OCI-LY1 (cell line): Measurements from ENCODE around the gene EXOC6B.

Source experiments
- H2AFZ ChIP-seq: fragments of 200-600 bp; sonication (generic), shearing (Covaris generic); 2 replicates; pipeline ENCODE4 v1.6.0; 2014; ENCODE audit warnings: antibody characterized with exemption, mild to moderate bottlenecking, low read length
- H3F3A ChIP-seq: fragments of 200-600 bp; sonication (generic), shearing (Covaris generic); 2 replicates; pipeline ENCODE4 v1.6.0; 2014; ENCODE audit warnings: mild to moderate bottlenecking, antibody characterized with exemption, low read length, moderate library complexity; ENCODE audit not compliant: insufficient read depth
- H3K27ac ChIP-seq: fragments of 200-600 bp; sonication (generic); 2 replicates; pipeline ENCODE4 v1.5.1; 2014; ENCODE audit warnings: low read length, mixed run types, mild to moderate bottlenecking, low read depth; ENCODE audit not compliant: poor library complexity, severe bottlenecking
- H3K27me3 ChIP-seq: fragments of 200-600 bp; sonication (generic); 2 replicates; pipeline ENCODE4 v1.6.0; 2014; ENCODE audit warnings: antibody characterized with exemption, mild to moderate bottlenecking, low read length, moderate library complexity; ENCODE audit not compliant: insufficient read depth
- H3K36me3 ChIP-seq: fragments of 200-600 bp; sonication (generic); 2 replicates; pipeline ENCODE4 v1.6.1; 2014; ENCODE audit warnings: mild to moderate bottlenecking, antibody characterized with exemption, low read length, moderate library complexity, mixed read lengths; ENCODE audit not compliant: insufficient read depth
- H3K4me1 ChIP-seq: fragments of 200-600 bp; sonication (generic); 2 replicates; pipeline ENCODE4 v1.5.1; 2014; ENCODE audit warnings: mild to moderate bottlenecking, low read length, moderate library complexity; ENCODE audit not compliant: insufficient read depth, severe bottlenecking
- H3K4me2 ChIP-seq: fragments of 200-600 bp; sonication (generic), shearing (Covaris generic); 2 replicates; pipeline ENCODE4 v1.6.1; 2014; ENCODE audit warnings: low read length
- H3K4me3 ChIP-seq: fragments of 200-600 bp; sonication (generic); 2 replicates; pipeline ENCODE4 v1.5.1; 2014; ENCODE audit warnings: low read length, low read depth, mild to moderate bottlenecking, mixed read lengths; ENCODE audit not compliant: poor library complexity, severe bottlenecking
- H3K79me2 ChIP-seq: fragments of 200-600 bp; shearing (Covaris generic); 2 replicates; pipeline ENCODE4 v1.6.1; 2016; ENCODE audit warnings: mixed run types, low read length, mixed read lengths; ENCODE audit not compliant: insufficient read depth
- H3K9ac ChIP-seq: fragments of 200-600 bp; sonication (generic), shearing (Covaris generic); 2 replicates; pipeline ENCODE4 v1.6.1; 2014; ENCODE audit warnings: mild to moderate bottlenecking, low read length, mixed read lengths
- H3K9me2 ChIP-seq: fragments of 200-600 bp; sonication (generic), shearing (Covaris generic); 2 replicates; pipeline ENCODE4 v1.6.1; 2014; ENCODE audit warnings: low read depth, mild to moderate bottlenecking, low read length, mixed read lengths
- H3K9me3 ChIP-seq: fragments of 200-600 bp; shearing (Covaris generic); 2 replicates; pipeline ENCODE4 v1.6.1; 2014; ENCODE audit warnings: low read length, mixed read lengths
- H4K20me1 ChIP-seq: fragments of 200-600 bp; sonication (generic), shearing (Covaris generic); 2 replicates; pipeline ENCODE4 v1.6.0; 2016; ENCODE audit warnings: mild to moderate bottlenecking, low read length; ENCODE audit not compliant: insufficient read depth
- EZH2 ChIP-seq: fragments of 200-600 bp; sonication (generic), shearing (Covaris generic); IDR thresholded peaks from 2 replicates; pipeline ENCODE4 v1.8.0; 2017; ENCODE audit warnings: borderline replicate concordance, mixed run types, mild to moderate bottlenecking, antibody characterized with exemption, low read length, moderate library complexity, mixed read lengths
- TF ChIP-seq, protein P1 (sequence below): fragments of 200-600 bp; sonication (generic), shearing (Covaris generic); IDR thresholded peaks from 2 replicates; pipeline ENCODE4 v1.5.1; 2017; ENCODE audit warnings: mild to moderate bottlenecking, antibody characterized with exemption, low read length, moderate library complexity, mixed read lengths

Gene EXOC6B

DNA sequence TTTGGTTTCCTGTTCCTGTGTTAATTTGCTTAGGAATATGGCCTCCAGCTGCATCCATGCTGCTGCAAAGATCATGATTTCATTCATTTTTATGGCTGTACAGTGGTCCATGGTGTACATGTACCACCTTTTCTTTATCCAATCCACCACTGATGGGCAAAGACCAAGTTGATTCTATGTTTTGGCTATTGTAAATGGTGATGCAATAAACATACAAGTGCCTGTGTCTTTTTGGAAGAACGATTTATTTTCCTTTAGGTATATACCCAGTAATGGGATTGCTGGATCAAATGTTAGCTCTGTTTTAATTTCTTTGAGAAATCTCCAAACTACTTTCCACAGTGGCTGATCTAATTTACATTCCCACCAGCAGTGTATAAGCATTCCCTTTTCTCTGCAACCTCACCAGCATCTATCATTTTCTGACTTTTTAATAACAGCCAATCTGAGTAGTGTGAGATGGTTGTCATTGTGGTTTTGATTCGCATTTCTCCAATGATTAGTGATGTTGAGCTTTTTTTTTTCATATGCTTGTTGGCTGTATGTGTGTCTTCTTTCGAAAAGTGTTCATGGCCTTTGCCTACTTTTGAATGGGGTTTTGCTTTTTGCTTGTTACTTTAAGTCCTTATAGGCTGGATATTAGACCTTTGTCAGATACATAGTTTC is 19.4 kb downstream of the EXOC6B start:
- H3K9me3 ChIP-seq, result no peaks in the 10 kb centered on the region
- no peak overlapping the region for H3K27ac ChIP-seq
- H4K20me1 ChIP-seq, result no peaks in the 10 kb centered on the region
- H3K9me2 ChIP-seq, result no peaks in the 10 kb centered on the region
- no peak for TF ChIP-seq EZH2
- TF ChIP-seq, protein P1, sequence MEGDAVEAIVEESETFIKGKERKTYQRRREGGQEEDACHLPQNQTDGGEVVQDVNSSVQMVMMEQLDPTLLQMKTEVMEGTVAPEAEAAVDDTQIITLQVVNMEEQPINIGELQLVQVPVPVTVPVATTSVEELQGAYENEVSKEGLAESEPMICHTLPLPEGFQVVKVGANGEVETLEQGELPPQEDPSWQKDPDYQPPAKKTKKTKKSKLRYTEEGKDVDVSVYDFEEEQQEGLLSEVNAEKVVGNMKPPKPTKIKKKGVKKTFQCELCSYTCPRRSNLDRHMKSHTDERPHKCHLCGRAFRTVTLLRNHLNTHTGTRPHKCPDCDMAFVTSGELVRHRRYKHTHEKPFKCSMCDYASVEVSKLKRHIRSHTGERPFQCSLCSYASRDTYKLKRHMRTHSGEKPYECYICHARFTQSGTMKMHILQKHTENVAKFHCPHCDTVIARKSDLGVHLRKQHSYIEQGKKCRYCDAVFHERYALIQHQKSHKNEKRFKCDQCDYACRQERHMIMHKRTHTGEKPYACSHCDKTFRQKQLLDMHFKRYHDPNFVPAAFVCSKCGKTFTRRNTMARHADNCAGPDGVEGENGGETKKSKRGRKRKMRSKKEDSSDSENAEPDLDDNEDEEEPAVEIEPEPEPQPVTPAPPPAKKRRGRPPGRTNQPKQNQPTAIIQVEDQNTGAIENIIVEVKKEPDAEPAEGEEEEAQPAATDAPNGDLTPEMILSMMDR, result no peak
- no peak overlapping the region for H3K4me3 ChIP-seq
- no peaks in the 10 kb centered on the region for H3K4me1 ChIP-seq
- H3K79me2 ChIP-seq, result no peaks in the 10 kb centered on the region
- no peaks in the 10 kb centered on the region for H3K27me3 ChIP-seq
- no peaks in the 10 kb centered on the region for H3K36me3 ChIP-seq
- H3K4me2 ChIP-seq, result no peak overlapping the region
- H3K9ac ChIP-seq, result no peak overlapping the region
- no peak overlapping the region for H2AFZ ChIP-seq
- H3F3A ChIP-seq, result no peaks in the 10 kb centered on the region

DNA sequence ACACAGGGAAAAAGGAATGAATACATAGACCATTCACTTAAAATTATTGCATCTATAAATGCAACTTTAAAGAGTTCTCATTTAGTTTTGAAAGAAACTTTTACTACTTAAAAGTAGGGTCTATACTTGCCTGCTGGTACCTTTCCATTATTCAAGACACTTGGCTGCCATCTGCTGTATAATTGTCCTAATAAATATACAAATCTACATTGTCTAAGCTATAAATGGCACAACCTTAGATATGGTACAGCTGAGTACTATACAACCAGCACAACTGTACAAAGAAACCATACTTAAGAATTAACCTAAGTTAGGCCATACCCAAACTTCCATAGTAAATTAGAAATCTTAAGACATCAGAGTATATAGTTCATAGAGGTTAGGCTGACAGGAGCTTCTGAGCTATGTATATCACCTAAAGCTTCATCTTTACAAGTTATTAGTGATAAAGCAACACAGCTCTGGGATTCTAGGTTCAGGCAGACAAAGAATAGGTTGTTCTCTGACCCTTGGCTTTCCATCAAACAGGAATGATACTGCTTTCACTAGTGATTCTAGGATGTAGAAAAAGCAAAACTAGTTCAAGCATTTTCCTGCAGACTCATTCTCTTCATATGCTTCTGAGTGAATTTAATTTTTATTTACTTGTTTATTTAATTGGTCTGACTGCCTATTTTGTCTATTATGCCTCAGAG is 22.1 kb downstream of the EXOC6B start:
- Histone ChIP-seq H3K79me2 (no peaks in the 10 kb centered on the region), H3K4me3 (no peak overlapping the region), H3K9me3 (no peaks in the 10 kb centered on the region), H3K4me2 (no peak overlapping the region), H3K9ac (no peak overlapping the region), H3K36me3 (no peaks in the 10 kb centered on the region), H3K27me3 (no peaks in the 10 kb centered on the region), H3K9me2 (no peaks in the 10 kb centered on the region), H4K20me1 (no peaks in the 10 kb centered on the region), H3K4me1 (no peaks in the 10 kb centered on the region), H3K27ac (no peak overlapping the region), H2AFZ (no peak overlapping the region), H3F3A (no peaks in the 10 kb centered on the region)
- TF ChIP-seq EZH2, result no peak
- TF ChIP-seq, protein P1, result no peak

DNA sequence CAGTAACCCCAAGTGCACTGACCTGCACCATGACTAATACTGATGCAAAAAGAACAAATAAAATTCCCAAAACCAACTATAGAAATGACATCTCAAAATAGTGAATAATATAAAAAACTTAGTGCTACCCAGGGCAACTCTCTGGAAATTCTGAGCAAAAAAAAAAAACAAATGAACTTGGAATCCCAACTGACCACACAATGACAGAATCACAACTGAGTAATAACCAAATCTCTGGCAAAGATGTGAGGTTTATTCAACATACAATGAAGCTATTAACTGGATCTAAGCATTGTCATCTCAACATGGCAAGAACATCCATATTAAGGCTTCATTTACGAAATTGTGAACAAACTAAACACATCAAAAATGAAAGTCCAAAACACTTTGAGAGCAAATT is 22.7 kb downstream of the EXOC6B start:
- no peaks in the 10 kb centered on the region for H3F3A ChIP-seq
- H4K20me1 ChIP-seq, result no peaks in the 10 kb centered on the region
- H3K9me2 ChIP-seq, result no peaks in the 10 kb centered on the region
- no peak overlapping the region for H3K4me2 ChIP-seq
- H3K4me3 ChIP-seq, result no peak overlapping the region
- H3K9me3 ChIP-seq, result no peaks in the 10 kb centered on the region
- H3K9ac ChIP-seq, result no peak overlapping the region
- no peaks in the 10 kb centered on the region for H3K79me2 ChIP-seq
- TF ChIP-seq, protein P1, result no peak
- no peak for TF ChIP-seq EZH2
- H3K27me3 ChIP-seq, result no peaks in the 10 kb centered on the region
- H3K36me3 ChIP-seq, result no peaks in the 10 kb centered on the region
- no peak overlapping the region for H2AFZ ChIP-seq
- no peak overlapping the region for H3K27ac ChIP-seq
- no peaks in the 10 kb centered on the region for H3K4me1 ChIP-seq
